ENCODE results near the gene PRSS22. TPM values are rescaled to one million over a fixed set of nuclear protein-coding genes. Genes with fewer than 3 reads are reported as not detected.

The PRSS22 gene
- total RNA-seq, 2 donors from 2014 or later: 0.34 TPM; not detected in 1

DNA sequence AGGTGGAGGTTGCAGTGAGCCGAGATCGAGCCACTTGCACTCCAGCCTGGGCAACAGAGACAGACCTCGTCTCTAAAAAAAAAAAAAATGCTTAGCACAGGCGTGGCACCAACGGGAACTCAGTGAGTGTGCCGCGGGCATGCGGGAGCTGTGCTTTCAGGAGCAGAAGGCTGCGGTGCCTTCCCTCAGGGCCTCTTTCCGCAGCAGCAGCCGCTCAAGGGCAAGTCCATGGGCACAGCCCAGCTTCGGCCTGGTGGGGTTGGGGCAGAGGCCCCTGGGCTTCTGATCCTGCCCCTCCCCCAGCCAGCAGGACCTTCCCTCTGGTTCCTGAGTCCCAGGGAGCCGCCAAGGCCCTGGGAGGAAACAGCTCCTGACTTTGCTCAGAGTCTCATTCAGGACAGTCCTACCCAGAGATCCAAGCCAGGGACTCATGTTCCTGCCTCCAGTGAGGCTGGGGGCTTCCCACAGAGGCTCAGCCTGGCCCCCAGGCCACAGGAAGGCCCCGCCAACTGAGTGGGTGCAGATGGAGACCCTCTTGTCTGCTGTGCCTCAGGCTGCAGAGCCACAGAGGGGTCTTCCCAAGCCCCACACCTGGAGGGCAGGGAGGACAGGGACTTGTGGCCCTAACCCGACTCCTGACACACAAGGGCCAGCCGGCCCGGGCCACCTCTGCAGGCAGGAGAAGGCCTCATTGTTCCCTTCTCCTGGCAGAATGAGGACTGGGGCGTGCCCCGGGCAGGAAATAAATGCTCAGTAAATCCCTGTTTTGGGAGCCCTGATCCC is 31.2 kb downstream of the PRSS22 start:
- peak in 1 of 2 donors; percentile 41 for DNase-seq (ENCODE audit: low spot score in 2 of 2)
- Mint-ChIP-seq H3K9me3 (no peaks in the 10 kb centered on the region), H3K27ac (no peak overlapping the region), H3K36me3 (no peaks in the 10 kb centered on the region)
- no peak for ATAC-seq

DNA sequence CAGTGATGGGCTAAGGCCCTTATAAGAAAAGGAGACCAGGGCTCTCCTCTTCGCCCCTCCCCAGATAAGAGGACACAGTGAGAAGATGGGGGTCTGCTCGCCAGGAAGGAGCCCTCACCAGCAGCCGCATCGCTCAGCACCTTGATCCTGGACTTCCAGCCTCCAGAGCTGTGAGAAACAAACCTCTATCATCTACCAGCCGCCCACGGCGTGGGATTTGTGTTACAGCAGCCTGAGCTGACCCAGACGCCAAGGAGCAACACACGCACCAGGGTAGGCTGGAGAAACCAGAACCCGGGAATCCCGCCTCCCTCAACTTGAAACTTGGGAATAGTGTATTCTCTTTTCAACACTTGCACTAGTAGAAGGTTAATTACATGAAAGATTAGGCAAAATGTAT is 32.1 kb downstream of the PRSS22 start:
- ATAC-seq: no peak
- no peaks in the 10 kb centered on the region for H3K36me3 Mint-ChIP-seq
- H3K9me3 Mint-ChIP-seq: no peaks in the 10 kb centered on the region
- peak in 1 of 2 donors; percentile 37 for DNase-seq (ENCODE audit: low spot score in 2 of 2)
- H3K27ac Mint-ChIP-seq: no peak overlapping the region

DNA sequence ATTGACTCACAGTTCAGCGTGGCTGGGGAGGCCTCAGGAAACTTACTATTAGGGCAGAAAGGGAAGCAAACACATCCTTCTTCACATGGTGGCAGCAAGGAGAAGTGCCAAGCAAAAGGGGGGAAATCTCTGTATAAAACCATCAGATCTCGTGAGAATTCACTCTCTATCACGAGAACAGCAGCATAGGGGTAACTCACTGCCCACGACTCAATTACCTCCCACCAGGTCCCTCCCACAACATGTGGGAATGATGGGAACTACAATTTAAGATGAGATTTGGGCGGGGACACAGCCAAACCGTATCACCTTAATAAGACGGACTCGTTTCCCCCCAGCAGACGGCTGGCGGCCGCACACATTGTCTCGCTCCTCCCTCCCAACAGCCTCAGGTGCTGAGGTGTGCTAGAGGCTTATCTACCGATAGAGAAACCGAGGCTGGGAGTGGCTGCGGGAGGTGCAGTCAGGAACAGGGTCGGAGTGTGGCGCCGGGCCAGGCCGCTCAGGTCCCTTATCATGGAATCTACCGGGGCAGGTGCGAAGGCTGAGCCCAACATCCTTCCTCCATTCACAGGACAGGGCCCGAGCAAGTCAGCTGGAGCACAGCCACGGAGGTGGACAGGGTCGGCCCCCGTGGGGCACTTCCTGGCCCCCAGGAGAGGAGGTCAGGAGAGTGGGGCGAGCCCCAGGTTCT is 32.8 kb downstream of the PRSS22 start:
- DNase-seq (ENCODE audit: low spot score in 2 of 2) (peak in 1 of 2 donors; percentile 44), ATAC-seq (no peak)
- Mint-ChIP-seq H3K27ac (no peak overlapping the region), H3K9me3 (no peaks in the 10 kb centered on the region), H3K36me3 (no peaks in the 10 kb centered on the region)

DNA sequence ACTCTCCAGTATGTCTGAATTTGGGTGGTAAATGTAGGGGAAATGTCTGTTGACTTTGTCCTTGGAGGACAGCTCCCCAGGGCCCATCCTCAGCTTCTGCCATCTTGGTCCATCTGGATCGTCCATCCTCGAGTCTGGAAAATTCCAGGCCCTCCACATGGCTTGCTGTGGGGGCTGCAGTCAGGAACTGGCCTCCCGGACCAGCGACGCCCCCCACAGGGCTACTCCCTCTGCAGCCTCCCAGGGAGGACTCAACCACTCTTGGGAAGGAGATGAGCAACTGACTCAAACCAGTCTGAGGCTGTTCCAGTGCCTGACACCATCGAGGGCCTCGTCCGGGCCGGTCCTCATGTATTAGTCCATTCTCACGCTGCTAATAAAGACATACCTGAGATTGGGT is 33.3 kb downstream of the PRSS22 start:
- peak in 1 of 2 donors; percentile 45 for DNase-seq (ENCODE audit: low spot score in 2 of 2)
- Mint-ChIP-seq H3K27ac (no peak overlapping the region), H3K36me3 (no peaks in the 10 kb centered on the region), H3K9me3 (no peaks in the 10 kb centered on the region)
- ATAC-seq: no peak

DNA sequence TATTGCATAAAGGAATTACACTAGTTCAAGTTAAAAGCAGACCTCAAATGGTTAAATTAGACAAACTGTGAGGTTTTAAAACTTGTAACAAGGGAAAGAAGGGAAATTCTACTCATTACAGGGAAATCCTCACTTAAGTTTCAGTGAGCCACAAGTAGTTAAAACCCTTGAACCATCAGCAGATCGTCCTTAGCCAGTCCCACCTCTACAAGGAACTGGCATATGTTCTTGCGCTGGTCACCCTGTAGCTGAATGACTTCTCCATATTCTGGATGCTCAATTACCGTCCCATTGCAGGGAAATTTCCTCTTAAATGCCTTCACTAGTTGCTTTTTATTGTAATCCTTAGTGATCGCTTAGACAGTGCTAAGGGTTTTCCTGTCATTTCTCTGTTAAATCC is 35.5 kb downstream of the PRSS22 start:
- H3K36me3 Mint-ChIP-seq: no peaks in the 10 kb centered on the region
- H3K27ac Mint-ChIP-seq: no peak overlapping the region
- no peak for ATAC-seq

DNA sequence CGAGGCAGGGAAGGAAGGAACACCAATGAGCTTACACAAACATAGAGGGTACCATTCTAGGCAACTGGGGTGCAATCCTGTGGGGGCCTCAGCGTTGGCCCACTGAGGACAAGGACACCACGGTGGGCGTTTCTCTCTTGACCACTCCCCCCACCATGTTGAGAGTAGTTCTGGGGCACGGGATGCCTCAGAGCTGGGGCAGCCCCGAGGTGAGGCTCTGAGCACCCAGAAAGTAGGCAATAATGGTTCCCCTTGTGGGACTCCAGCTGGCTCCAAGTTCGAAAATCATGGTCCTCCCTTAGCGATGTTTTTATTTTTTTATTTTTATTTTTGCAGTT is 35.8 kb downstream of the PRSS22 start:
- ATAC-seq: no peak
- no peaks in the 10 kb centered on the region for H3K36me3 Mint-ChIP-seq
- H3K9me3 Mint-ChIP-seq: no peaks in the 10 kb centered on the region
- DNase-seq (ENCODE audit: low spot score in 2 of 2): peak in 1 of 2 donors; percentile 43
- peak overlapping the region in 1 of 2 donors; percentile 36 for H3K27ac Mint-ChIP-seq

More for the DNA sequence above, 35.5 kb downstream of the PRSS22 start:
- H3K9me3 Mint-ChIP-seq: no peaks in the 10 kb centered on the region
- peak in 1 of 2 donors; percentile 21 for DNase-seq (ENCODE audit: low spot score in 2 of 2)

DNA sequence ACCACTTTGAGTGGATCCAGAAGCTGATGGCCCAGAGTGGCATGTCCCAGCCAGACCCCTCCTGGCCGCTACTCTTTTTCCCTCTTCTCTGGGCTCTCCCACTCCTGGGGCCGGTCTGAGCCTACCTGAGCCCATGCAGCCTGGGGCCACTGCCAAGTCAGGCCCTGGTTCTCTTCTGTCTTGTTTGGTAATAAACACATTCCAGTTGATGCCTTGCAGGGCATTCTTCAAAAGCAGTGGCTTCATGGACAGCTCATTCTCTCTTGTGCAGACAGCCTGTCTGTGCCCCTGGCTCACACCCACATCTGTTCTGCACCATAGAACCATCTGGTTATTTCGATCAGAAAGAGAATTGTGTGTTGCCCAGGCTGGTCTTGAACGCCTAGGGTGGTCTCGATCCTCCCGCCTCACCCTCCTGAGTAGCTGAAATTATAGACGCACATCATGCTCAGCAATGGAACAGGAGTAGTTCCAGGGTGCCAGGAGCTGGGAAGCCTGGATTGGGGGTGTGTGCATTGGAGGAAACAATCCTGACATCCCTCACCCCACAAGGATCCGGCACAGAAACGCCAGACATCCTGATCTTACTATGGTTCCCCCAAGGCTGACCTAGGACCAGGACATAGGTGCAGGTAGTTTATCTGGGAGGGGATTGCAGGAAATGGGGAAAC is 36.3 kb downstream of the PRSS22 start:
- Mint-ChIP-seq H3K36me3 (no peaks in the 10 kb centered on the region), H3K27ac (peak overlapping the region in 1 of 2 donors; percentile 36), H3K9me3 (no peaks in the 10 kb centered on the region)
- ATAC-seq (no peak), DNase-seq (ENCODE audit: low spot score in 2 of 2) (peak in 1 of 2 donors; percentile 25)

DNA sequence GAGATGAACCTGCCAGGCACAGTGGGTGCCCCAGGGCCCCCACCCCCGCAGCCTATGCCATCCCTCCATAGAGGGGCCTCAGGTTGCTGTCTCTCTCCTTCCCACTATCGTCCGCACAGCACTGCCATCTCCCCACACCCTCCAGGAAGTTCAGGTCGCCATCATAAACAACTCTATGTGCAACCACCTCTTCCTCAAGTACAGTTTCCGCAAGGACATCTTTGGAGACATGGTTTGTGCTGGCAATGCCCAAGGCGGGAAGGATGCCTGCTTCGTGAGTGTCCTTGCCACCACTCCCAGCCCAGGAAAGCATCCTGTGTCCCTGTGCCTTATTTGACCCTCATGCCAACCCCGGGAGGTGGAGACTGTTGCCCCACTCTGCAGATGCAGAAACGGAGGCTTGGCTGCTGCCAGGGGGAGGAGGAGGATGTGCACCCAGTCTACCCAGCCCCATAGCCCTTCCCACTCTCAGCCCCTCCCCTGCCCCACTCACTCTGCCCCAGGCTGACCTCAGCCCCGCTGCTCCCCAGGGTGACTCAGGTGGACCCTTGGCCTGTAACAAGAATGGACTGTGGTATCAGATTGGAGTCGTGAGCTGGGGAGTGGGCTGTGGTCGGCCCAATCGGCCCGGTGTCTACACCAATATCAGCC is 37.0 kb downstream of the PRSS22 start:
- Mint-ChIP-seq H3K9me3 (no peaks in the 10 kb centered on the region), H3K27ac (no peak overlapping the region), H3K36me3 (no peaks in the 10 kb centered on the region)
- DNase-seq (ENCODE audit: low spot score in 2 of 2) (peak in 1 of 2 donors; percentile 46), ATAC-seq (no peak)

DNA sequence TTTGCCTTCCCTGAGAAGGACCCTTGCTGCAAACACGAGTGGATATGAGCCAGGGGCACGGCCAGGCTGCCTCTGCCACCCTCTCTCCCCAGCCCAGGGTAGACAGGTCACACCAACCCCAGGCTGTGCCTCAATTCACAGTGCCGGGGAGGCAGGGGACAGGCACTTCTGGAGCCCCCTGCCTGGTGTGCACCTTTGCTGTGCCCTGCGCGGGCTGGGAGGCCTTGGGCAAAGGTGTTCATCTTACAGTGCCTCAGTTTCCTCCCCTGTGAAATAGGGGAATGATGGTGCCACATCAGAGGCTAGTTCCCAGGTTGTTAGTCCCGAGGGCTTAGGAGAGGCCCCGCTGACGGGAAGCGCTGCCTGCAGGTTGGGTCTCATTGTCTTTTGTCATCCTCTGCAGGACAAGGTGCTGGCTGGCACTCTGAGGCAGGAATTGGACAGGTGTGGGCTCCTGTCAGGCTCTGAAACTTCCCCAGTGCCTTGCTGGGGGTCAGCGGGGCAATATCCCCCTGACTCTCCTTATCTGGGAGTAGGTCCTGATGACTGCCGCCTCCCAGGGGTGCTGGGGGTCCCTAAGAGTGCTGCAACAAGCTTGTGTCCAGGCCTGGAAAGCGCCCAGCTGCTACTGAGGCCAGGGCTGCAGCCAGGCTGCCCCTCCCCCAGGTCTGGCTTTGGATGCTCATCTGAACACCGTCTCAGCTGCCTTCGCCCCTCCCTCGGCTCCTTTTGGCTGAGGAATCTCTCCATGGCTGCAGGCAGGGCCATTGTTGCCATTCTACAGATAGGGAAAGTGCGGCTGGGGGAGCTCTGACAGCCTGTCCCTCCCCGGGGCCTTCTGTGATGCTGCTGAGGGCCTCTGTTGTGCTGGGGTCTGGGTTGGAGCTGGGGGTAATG is 37.8 kb downstream of the PRSS22 start:
- DNase-seq (ENCODE audit: low spot score in 2 of 2): peak in 1 of 2 donors; percentile 46
- Mint-ChIP-seq H3K36me3 (no peaks in the 10 kb centered on the region), H3K9me3 (no peaks in the 10 kb centered on the region), H3K27ac (no peak overlapping the region)
- ATAC-seq: no peak

DNA sequence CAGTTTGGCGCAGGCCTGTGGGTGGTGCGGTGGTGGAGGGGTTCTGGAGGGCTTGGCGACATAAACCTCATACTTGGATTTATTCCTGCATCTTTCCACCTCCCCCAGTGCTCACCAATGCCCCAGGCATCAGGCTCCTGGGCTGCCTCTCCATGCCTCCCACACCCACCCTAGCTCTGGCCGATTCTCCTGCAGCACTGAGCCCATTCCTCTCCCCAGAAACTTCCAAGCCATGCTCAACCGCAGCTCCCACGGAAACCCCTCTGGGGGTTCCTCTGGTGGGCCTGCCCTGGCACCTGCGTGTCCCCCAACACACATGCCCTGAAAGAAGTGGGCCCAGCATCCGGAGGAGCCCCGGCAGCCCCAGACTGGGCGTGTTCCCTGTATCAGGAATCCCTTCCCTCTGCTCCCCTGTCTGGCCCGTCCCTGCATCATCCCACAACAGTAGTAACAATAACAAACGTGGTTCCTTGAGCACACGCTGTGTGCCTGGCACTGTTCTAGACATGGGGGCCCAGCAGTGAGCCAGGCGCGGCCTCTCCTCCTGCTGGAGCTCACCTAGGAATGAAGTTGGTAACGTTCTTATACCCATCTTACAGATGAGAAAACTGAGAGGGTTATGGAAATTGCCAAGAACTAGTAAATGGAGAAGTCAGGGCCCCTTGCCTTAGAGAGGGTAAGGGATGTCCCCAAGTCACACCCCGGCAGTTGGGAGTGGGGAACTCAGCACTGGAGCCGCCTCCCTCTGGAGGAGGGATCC is 38.6 kb downstream of the PRSS22 start:
- no peaks in the 10 kb centered on the region for H3K36me3 Mint-ChIP-seq
- no peaks in the 10 kb centered on the region for H3K9me3 Mint-ChIP-seq
- no peak overlapping the region for H3K27ac Mint-ChIP-seq
- DNase-seq (ENCODE audit: low spot score in 2 of 2) (peak in 1 of 2 donors; percentile 25), ATAC-seq (no peak)

DNA sequence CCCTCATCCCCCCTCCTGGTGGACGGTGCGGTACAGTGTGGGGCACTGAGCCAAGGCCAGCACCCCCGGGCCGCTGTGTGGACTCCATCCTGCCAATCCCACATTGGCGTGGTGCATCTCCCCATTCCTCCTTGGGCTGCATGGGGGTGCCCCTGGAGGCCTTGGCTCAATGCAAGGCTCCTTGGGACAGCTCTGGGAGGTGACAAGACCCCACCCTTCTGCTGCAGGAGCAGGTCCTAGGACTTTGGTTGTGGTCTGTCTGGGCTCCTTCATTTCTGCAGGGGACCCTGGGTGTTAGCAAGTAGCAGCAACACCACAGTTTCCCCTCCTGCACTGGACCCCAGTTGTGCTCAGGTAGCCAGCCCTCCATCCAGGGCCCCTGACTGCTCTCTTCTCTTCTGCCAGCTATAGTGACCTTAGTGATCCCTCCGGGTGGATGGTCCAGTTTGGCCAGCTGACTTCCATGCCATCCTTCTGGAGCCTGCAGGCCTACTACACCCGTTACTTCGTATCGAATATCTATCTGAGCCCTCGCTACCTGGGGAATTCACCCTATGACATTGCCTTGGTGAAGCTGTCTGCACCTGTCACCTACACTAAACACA is 39.6 kb downstream of the PRSS22 start:
- Mint-ChIP-seq H3K9me3 (no peaks in the 10 kb centered on the region), H3K27ac (no peak overlapping the region), H3K36me3 (no peaks in the 10 kb centered on the region)

DNA sequence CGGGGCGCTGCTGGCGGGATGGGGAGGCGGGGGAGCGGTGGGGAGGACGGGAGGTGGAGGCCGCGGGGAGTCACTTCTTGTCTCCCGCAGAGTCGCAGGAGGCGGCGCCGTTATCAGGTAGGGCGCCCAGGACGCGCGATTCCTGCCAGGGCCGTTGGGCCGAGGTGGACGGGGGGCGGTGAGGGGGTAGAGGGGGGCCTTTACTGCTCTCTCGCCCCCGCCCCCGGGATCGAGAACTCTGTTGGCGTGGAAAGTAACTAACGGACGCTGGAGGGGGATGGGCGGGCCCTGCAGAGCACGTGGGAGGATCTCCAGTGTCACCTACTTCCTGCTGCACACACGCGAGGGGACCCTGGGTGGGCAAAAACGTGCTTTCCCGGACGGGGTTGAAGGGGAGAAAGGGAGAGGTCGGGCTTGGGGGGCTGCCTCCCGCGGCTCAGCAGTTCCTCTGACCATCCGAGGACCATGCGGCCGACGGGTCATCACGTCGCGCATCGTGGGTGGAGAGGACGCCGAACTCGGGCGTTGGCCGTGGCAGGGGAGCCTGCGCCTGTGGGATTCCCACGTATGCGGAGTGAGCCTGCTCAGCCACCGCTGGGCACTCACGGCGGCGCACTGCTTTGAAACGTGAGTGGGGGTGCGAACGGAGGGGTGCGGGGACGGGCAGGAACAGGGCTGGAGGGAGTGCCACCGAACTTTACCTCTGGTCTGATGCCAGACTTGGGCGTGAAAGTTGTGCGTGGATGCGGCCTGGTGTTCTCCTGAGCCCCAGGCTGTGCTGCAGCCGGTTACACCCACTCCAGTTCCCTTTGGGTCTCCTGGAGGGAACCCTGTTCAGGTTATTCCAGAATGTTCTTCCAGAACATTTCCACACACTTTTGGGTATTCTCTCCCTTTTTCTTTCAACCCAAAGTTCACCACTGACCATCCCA is 40.4 kb downstream of the PRSS22 start:
- no peaks in the 10 kb centered on the region for H3K36me3 Mint-ChIP-seq
- DNase-seq (ENCODE audit: low spot score in 2 of 2) (peak in 1 of 2 donors; percentile 53), ATAC-seq (no peak)
- H3K27ac Mint-ChIP-seq: no peak overlapping the region
- no peaks in the 10 kb centered on the region for H3K9me3 Mint-ChIP-seq

More for the DNA sequence above, 39.6 kb downstream of the PRSS22 start:
- DNase-seq (ENCODE audit: low spot score in 2 of 2): peak in 1 of 2 donors; percentile 47
- ATAC-seq: no peak

DNA sequence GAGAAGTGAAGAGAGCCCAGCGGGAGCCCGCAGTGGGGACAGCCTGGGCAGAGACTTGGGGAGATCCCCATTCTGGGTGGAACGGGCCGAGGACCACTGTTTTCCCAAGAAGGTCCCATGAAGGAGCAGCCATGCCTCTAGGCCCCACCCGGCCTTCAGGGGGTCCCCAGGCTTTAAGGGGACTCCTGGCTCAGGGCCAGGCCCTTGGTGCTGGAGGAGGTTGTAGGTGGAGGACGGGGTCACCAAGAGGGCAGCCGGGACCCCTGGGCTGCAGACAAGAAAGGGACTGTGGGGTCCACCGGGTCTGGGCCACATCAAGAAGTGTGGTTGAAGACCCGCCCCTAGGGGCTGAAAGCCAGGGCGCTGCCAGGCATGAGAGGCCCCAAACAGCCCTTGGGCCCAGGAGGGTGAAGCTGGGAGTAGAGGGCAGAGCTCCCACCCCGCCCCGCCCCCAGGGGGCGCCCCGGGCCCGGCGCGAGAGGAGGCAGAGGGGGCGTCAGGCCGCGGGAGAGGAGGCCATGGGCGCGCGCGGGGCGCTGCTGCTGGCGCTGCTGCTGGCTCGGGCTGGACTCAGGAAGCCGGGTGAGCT is 41.1 kb downstream of the PRSS22 start, which contains the start of gene PRSS21:
PRSS21 (plus strand) TSS at position 487 of the 589 bp plus-strand sequence; CDS start at position 519, 32 bp downstream.
- H3K27ac Mint-ChIP-seq: no peak within 1 kb of the TSS
- H3K36me3 Mint-ChIP-seq: no peaks in the 10 kb centered on the region
- peak in 1 of 2 donors; percentile 44 for ATAC-seq
- no peaks in the 10 kb centered on the region for H3K9me3 Mint-ChIP-seq
- DNase-seq (ENCODE audit: low spot score in 2 of 2): peak in 1 of 2 donors; percentile 54

Data from activated naive CD4-positive, alpha-beta T cell treated with anti-CD3 and anti-CD28 coated beads, Interleukin-2, amount 50 U/mL, for 72 hours (primary cell).